HL-60 (cell line): ENCODE measurements around the gene ZFR.

Source experiments
- CTCF ChIP-seq: IDR thresholded peaks from one replicate; pipeline ENCODE4 v1.5.1; 2011; ENCODE audit warnings: low read length, control low read depth, inconsistent platforms; ENCODE audit not compliant: insufficient read depth
- GABPA ChIP-seq: IDR thresholded peaks from 2 replicates; pipeline ENCODE4 v1.6.1; 2012; ENCODE audit warnings: low read depth
- POLR2AphosphoS5 ChIP-seq: IDR thresholded peaks from 2 replicates; pipeline ENCODE4 v1.6.1; 2012; ENCODE audit warnings: low read depth
- REST ChIP-seq: IDR thresholded peaks from 2 replicates; pipeline ENCODE4 v1.6.1; 2012; ENCODE audit warnings: low read depth; ENCODE audit not compliant: insufficient replicate concordance
- SPI1 ChIP-seq: IDR thresholded peaks from 2 replicates; pipeline ENCODE4 v1.6.1; 2012; ENCODE audit warnings: low read depth, mild to moderate bottlenecking, borderline replicate concordance

DNA sequence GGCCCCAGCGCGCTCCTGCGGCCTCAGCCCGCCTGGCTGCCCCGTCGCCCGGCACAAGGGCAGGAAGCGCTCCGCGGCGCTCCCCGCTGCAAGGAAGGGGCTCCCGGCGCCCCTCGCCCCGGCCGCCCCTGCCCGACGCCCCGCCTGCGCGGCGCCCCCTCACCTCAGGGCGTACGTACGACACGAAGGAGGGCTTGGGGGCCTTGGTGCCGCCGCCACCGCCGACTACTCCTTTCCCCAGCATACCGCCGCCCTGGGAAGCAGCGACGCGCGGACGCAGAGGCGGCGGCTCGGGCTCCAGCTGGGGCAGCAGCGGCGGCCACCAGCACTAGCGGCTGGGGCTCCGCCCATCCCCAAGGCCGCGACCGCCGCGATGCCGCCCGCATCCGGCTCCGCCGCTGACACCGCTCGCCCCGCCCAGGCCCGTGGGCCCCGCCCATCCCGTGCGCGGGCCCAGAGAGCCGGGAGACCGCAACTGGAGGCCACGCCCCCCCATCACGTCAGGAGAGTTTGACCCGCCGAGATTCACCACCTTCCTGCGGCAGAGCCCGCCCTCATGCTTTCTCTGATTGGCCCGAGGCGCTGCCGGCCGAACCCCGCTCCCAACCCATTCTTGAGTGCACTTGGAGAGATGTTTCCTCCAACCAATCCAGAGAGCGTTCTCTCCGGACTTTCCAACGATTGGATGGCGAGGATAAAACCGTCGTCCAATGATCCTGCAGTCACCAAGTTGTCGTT lies 131.8 kb downstream of the ZFR start, which contains the start of gene MTMR12:
- no peak for TF ChIP-seq REST
- 0 out of 2 replicates have a peak, but pooled peaks have one; percentile 37 for TF ChIP-seq POLR2AphosphoS5
- TF ChIP-seq CTCF: no peak
- TF ChIP-seq GABPA: no peak
- no peak for TF ChIP-seq SPI1
